ACHN (cell line): Measurements from ENCODE around the gene PLK3.
"Not testable (repeated sequence)": the region's sequence is repeated elsewhere in the genome, so short reads cannot be mapped to it uniquely, and the experiment has no call there.

ENCODE experiments used
- DNase-seq: peaks from one replicate; pipeline ENCODE4 v3.0.0-alpha.2; 2015
- in situ Hi-C: cut with HindIII; loops from 2 replicates; pipeline ENCODE4 v1.10.0; 2017; ENCODE audit warnings: low sequenced_read_pairs, low pct_ligation_motif_present, low pct_unique_long_range_greater_than_20kb

PLK3 gene

DNA sequence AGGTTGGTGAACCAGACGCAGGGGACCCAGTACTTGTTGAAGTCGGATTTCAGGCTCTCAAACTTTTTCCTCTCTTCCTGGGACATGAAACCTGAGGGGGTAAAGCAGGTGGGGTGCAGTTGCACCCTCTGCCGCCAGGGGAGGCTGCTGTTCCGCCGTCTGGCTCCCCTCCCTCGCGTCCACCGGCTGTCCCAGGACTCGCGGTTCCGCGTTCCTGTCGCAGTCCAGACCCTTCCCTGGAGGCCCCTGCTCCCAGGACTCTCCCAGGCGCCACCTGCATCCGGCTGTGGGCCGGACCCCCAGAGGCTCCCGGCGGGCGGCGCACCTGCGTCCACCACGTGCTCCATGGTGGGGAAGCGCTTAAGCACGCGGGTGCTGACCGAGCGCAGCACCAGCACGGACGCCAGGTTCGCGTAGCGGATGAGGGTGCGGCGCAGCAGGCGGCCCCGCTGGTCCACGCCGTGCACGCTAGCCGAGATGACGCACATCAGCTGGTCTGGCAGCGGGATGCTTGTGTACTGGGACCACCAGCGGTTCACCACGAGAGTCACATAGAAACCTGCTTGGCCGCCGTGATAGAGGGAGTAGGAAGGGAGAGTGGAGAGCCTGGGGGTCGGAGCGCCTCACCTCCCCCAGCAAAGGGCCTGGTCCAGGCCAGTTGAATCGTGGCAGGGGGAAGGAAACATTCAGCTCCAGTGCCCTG lies 13.9 kb upstream of the PLK3 start:
- no peak for DNase-seq
- in situ Hi-C loops = no loop called here

DNA sequence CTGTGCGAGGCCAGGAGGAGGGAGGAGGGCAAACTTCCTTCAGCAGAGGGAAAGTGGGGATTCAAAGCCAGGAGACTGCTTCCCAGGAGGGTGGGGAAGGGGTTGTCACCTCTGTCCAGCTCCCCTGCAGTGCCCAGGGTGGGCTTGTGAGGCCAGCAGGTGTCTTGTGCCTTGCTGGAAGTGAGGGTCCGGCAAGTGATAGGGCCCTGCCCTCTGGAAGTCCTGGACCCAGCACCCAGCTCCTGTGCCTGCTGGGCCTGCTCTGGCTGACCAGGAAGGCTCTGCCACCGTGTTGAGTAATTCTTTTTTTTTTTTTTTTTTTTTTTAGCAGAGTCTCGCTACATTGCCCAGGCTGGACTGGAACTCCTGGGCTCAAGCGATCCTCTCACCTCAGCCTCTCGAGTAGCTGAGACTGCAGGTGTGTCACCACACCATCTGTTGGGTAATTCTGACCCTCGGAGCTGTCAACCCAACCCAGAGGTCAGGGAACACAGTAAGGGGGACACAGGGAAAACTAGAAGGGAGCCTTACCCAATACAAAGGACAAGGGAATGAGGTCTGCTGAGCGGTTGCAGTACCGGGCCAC lies 13.2 kb upstream of the PLK3 start:
- in situ Hi-C loops = no loop called here
- no peak for DNase-seq

DNA sequence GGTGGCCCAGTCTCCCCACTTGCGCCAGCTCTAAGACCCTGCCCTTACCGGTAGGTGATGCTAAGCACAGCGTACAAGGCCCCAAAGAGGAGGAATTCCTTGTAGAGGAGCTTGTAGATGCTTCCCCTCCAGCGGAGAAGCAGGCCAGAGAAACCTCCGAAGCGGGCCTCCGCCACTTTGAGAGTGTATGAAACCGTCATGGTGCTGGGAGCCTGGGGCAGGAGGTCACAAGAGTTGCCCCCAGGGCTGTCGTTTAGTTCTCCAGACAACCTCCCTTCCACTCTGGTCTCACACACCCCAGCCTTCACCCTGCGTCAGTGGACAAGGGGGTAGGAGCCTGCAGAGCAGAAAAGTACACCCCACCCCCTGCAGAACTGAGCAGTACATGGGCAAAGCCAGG lies 12.7 kb upstream of the PLK3 start:
- in situ Hi-C loops = no loop called here
- DNase-seq = no peak

DNA sequence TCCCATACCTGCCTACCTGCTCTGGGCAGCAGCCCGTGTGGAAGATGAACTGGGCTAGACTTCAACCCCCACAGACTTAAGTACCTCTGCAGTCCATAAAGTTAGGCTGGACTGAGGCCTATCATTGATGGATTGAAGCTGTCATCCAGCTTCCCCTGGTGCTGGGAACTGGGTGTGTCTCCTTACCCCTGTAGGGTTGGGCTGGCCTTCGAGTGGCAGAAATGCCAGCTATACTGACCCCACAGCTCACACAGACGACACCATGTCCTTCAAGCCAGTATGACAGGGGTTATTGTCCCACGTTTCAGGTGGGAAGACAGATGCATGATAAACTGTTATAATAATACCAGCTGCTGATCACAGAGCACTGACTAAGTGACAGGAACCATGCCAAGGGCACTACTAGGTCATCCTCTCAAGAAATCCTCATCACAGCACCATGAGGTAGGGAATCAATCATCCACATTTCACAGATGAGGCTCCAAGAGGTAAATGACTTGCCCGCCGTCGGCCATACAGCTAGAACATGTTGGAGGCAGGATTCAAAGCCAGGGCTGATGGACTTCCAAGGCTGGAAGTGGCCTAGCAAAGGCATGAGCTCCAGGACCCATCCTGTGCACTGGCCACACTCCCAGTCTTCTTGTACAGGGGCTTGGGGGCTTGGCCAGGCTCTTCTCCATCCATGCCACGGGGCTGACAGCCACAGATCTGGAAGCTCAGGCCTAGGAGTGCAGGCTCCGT lies 11.9 kb upstream of the PLK3 start, which contains the start of gene BEST4:
Gene BEST4, minus strand, starts transcription at position 51 of the 741 bp plus-strand sequence. CDS start 465 bp downstream, outside the sequence.
- DNase-seq = no peak
- in situ Hi-C loops = no loop called here

DNA sequence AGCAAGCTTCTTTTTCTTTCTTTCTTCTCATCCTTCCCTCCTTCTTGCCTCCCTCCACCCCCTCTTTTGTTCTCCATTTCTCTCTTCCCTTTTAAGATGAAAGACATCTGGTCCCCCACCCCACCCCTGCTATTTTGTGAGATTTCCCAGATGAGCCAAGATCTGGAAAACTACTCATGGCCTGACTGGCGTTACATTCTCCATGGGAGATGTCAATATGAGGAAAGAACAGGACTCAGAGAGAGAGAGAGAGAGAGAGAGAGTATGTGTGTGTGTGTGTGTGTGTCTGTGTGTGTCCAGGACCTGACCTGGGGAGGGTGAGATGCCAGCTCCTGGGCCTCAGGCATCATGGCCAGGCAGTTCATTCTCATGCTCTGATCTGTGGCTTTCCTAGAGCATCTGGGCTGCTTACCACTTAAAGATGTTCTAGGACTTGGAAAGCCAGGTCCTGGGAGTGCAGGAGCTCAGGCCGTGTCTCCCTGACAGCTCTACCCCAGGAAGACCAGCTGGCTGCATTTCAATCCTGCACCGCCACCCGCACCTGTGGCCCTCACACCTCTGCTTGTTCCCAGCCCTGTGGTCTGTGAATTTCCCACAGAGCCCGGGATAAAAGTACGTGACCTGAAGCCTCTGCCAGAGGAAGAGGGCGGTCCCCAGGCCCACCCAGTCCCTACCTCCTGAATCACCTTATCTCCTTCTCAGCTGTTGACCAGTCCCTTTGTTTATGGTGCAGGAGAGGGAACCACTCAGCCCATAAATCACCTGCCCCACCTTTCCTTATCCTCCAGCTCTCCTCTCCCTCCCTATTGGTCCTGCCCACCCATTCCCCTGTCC lies 9.0 kb upstream of the PLK3 start:
- in situ Hi-C loops = no loop called here
- DNase-seq = no peak

DNA sequence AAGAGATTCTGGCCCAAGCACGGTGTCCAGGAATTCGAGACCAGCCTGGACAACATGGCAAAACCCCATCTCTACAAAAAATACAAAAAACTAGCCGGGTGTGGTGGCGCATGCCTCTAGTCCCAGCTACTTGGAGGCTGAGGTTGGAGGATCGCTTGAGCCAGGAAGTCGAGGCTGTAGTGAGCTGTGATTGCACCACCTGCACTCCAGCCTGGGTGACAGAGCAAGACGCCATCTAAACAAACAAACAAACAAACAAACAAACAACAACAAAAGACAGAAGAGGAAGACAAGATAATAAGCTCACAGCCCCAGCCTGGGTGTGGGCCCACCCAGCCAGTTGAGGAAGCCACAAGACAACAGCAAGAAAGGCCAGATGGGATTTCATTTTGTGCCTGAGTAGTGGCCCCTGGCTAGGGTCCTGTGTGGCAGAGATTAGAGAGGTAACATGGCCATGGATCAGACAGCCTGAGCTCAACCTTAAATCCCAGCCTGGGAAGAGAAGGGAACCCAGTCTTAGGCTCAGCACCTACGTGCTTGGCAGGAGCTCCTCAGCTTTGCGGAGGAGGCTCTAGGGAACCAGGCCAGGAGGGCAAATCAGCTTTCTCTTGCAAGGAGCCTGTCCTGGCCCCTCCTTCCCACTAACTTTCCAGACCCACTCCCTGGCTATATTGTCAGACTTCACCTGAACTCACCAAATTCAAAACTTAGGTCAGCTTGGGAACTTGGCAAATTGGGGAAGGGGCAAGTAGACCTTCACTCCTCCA lies 7.3 kb upstream of the PLK3 start:
- no peak for DNase-seq
- in situ Hi-C loops = no loop called here

DNA sequence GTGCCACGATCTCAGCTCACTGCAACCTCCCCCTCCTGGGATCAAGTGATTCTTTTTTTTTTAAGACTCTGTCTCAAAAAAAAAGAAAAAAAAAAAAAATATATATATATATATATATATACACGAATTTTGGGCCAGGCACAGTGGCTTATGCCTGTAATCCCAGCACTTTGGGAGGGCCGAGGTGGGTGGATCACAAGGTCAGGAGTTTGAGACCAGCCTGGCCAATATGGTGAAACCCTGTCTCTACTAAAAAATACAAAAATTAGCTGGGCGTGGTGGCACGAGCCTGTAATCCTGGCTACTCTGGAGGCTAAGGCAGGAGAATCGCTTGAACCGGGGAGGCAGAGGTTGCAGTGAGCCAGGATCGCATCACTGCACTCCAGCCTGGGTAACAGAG lies 2.3 kb upstream of the PLK3 start:
- in situ Hi-C loops, DNase-seq: not testable (repeated sequence)

DNA sequence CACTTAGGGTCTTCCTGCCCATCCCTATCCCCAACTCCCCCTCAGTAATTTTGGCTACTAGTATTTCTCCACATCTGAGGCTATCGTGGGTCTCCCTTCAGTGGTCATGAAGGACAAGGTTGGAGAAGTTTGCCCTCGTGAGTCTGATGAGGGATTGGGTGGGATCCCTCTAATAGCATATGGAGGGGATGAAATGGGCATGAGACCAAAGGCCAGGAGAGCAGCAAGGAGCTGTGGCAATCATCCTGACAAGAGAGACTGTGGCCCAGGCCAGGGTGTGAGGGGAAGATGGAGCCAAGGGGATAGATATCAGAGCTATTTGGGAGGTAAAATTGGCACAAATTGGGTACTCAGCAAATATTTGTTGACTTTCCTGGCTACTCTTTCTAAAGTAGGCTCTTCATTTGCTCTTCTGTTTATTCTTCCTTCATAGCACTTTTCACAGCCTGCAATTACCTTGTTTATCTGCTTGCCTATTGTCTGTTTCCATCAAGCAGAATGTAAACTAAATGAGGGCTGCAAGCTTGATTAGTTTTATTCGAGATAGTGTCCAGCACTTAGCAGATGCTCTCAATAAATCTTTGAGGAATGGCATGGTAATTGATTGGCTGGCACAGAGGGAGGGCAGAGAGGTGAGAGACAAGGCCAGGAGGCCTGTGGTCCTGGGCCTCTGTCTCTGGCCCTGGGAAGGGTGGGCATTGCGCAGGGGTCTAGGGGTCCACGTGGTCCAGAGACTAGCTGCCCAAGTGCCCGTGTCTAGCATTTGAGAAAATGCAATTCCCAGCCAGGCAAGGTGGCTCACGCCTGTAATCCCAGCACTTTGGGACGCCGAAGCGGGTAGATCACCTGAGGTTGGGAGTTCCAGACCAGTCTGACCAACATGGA lies 1.5 kb upstream of the PLK3 start:
- in situ Hi-C loops = no loop called here
- DNase-seq = no peak

DNA sequence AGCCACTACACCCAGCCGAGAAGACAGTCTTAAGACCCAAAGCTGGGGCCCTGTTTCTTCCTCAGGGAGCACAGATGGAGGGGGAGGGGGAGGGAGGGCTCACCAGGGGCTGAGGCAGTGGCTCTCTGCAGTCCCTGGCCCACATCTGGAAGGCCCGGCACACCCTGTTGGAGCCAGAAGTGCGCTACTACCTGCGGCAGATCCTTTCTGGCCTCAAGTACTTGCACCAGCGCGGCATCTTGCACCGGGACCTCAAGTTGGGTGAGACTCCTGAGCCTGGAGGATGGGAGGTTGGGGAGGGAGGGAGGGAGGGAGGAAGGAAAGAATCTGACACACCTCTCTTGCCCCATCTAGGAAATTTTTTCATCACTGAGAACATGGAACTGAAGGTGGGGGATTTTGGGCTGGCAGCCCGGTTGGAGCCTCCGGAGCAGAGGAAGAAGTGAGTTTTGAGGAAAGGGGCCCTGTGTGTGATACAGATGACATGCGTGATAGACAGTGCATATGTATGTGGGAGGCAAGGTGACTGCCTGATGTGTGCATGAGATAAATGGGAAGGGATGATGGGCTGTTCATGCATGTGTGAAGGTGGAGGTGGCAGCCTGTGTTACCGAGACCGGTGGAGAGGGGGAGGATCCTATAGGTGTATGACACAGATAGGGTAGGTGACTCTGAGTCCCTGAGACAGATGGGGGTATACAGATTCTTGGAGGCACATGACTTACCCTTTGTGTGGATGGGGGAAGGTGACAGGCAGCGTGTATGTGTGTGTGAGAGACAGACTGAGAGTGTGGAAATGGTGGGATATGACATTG lies 1.5 kb downstream of the PLK3 start:
- in situ Hi-C loops = no loop called here
- no peak for DNase-seq

DNA sequence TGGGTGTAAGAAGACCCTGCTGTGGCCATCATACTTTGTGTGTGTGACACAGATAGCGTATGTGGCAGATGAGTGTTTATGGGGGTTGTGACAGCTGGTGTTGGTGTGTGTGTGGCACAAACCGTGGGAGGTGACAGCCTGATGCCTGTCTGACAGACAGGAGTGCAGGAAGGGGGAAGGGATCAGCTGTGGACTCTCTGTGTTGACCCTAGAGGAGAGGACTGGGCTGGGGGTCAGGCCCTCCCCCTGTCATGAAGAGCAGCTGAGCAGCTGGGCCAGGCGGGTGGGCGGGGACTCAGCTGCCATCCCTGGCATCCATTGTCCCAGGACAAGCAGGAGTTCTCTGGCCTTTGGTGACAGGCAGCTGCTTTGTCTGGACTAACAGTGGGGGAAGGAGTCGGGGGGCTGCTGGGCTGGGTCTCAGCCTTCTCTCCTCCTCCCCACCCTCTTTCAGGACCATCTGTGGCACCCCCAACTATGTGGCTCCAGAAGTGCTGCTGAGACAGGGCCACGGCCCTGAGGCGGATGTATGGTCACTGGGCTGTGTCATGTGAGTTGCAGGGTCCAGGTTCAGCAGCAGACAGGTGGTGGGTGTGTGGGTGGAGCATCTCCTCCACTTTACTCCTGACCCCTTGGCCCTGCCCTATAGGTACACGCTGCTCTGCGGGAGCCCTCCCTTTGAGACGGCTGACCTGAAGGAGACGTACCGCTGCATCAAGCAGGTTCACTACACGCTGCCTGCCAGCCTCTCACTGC lies 2.3 kb downstream of the PLK3 start:
- DNase-seq = no peak
- in situ Hi-C loops = no loop called here

DNA sequence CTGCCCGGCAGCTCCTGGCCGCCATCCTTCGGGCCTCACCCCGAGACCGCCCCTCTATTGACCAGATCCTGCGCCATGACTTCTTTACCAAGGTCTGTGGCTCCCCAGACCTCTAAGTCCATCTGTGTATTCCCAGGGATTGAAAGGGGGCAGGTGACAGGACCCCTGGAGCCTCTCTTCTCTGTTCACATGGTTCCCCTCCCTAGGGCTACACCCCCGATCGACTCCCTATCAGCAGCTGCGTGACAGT lies 2.8 kb downstream of the PLK3 start:
- DNase-seq = no peak
- in situ Hi-C loops = no loop called here

DNA sequence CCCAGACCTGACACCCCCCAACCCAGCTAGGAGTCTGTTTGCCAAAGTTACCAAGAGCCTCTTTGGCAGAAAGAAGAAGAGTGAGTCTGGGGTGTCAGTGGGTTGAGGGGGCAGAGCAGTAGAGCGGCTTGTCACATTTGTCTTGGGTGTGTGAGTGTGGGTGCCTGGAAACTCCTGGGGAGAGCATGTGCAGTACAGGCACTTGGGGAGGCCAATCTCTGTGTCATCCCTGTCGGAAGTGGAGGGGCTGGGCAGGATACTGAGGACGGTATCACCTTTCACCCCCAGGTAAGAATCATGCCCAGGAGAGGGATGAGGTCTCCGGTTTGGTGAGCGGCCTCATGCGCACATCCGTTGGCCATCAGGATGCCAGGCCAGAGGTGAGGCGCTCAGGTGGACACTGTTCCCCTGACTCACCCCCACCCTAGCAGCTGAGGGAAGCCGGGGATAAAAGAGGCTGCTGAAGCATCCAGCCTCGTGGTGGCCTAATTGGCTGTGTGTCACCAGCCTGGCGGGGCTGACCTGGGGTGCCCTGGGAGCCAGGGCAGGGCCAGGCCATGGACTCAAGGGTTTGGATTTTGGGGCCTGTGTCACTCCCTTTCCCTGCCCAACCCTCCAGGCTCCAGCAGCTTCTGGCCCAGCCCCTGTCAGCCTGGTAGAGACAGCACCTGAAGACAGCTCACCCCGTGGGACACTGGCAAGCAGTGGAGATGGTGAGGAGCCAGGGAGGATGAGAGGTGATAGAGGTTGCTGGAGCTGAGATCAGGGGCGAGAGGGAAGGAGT lies 3.3 kb downstream of the PLK3 start:
- in situ Hi-C loops = no loop called here
- no peak for DNase-seq

DNA sequence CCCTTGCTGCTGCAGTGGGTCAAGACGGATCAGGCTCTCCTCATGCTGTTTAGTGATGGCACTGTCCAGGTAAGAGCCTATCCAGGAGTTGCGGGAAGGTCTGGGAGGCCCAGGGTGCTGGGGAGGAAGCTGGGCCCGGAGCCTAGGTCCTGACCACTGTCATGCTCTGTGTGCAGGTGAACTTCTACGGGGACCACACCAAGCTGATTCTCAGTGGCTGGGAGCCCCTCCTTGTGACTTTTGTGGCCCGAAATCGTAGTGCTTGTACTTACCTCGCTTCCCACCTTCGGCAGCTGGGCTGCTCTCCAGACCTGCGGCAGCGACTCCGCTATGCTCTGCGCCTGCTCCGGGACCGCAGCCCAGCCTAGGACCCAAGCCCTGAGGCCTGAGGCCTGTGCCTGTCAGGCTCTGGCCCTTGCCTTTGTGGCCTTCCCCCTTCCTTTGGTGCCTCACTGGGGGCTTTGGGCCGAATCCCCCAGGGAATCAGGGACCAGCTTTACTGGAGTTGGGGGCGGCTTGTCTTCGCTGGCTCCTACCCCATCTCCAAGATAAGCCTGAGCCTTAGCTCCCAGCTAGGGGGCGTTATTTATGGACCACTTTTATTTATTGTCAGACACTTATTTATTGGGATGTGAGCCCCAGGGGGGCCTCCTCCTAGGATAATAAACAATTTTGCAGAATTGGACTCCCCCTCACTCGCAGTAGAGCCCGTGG lies 5.3 kb downstream of the PLK3 start:
- DNase-seq = no peak
- in situ Hi-C loops = no loop called here

DNA sequence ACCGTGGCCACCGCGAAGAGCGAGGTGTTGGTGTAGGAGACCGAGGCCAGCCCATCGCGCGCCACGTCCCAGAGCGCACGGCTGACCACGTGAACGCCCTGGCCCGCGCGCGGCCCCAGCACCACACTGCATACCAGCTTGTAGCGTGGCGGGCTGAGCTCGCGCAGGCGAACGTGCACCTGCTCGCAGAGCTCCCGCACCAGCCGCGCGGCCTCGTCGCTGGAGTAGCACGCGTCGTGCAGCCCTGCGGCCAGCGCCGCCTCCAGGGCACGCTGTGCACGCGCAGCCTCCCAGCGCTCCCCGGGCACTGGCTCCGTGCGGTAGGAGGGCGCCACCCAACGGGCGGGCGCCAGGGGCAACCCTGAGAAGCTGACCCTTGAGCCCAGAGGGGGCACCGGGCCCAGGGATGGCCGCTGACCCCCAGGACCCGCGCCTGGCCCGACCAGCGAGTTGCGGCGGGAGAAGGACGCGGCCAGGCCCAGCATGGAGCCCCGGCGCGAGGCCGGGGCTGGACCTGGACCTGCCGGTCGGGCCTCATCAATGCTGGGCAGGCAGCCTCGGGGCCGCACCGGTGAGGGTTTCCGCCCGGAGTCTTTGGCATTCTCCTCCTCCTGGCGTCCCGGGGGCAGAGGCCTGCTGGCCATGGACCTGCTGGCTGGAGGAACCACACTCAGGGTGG lies 6.0 kb downstream of the PLK3 start:
- in situ Hi-C loops = no loop called here
- DNase-seq = no peak
